Stomach smooth muscle (tissue), 2 donors: Measurements from ENCODE around the gene TFB2M.

ENCODE experiments used
- H3K27ac ChIP-seq: one replicate; pipeline ENCODE4 v1.7.0; 2013; ENCODE audit warnings: mild to moderate bottlenecking, low read length, inconsistent platforms
- H3K27me3 ChIP-seq, 2 donors: one replicate each; pipeline ENCODE4 v1.7.0; 2013; ENCODE audit warnings: low read length in 2 of 2; ENCODE audit not compliant: insufficient read depth in 2 of 2, control insufficient read depth in 1 of 2
- H3K36me3 ChIP-seq, 2 donors: one replicate each; pipeline ENCODE4 v1.7.0; 2013; ENCODE audit warnings: low read length in 2 of 2; ENCODE audit not compliant: control insufficient read depth in 2 of 2, insufficient read depth in 2 of 2
- H3K4me1 ChIP-seq: one replicate; pipeline ENCODE4 v1.7.0; 2013; ENCODE audit warnings: low read length; ENCODE audit not compliant: control insufficient read depth, insufficient read depth
- H3K4me3 ChIP-seq, 2 donors: one replicate each; pipeline ENCODE4 v1.7.0; 2013; ENCODE audit warnings: low read length in 2 of 2
- H3K9ac ChIP-seq, 2 donors: one replicate each; pipeline ENCODE4 v1.7.0; 2013; ENCODE audit warnings: low read length in 2 of 2, mild to moderate bottlenecking in 1 of 2
- H3K9me3 ChIP-seq, 2 donors: one replicate each; pipeline ENCODE4 v1.7.0; 2013; ENCODE audit warnings: low read length in 2 of 2; ENCODE audit not compliant: control insufficient read depth in 2 of 2
- donor health status: healthy.
- donor health status: Pancreatic carcinoma.

Gene TFB2M

DNA sequence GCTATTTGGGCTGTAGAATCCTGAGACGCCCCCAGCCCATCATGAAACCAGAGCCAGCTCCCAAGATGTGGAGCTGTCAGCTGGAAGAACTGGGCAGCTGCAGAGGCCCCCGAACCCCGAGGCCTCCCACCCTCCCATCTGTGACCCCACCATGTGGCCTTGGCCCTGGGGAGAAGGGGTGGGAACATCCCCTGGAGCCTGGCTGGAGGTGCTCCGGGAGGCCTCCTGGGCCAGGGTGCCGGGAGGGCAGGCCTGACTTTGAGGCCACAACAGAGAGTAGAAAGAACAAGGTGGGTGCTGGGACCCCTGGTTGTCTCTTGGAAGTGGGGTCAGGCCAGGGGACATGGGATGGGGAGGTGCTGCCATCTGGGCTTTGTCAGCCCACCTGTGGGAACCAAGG, 53.0 kb downstream of the TFB2M start:
- H3K4me1 ChIP-seq = no peaks in the 10 kb centered on the region
- H3K9ac ChIP-seq = no peak overlapping the region
- no peaks in the 10 kb centered on the region for H3K36me3 ChIP-seq
- H3K27me3 ChIP-seq = no peaks in the 10 kb centered on the region
- H3K27ac ChIP-seq = no peak overlapping the region
- H3K4me3 ChIP-seq = no peak overlapping the region
- H3K9me3 ChIP-seq = peaks cover 6 to 34% of the 10 kb centered on the region in 2 donors

DNA sequence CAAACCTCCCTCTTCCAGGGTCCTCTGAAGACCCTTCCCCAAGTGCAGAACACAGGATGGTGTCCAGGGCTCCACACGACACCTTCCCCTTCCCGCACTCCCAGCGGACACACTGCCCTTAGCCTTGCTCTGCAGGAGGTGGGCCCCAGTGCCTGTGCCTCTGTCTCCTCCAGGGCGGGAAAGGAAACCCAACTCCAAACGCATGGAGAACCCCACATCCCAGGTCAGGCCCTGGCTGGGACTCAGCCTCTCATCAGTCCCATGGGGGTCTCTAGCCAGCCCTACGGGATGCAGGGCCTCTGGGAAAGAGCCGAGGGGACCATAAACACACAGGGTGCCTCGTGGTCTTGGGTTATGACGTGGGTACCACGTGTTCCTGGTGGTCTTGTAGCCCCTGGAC, 53.4 kb downstream of the TFB2M start:
- Histone ChIP-seq H3K9me3 (peaks cover 6 to 34% of the 10 kb centered on the region in 2 donors), H3K4me3 (no peak overlapping the region)

DNA sequence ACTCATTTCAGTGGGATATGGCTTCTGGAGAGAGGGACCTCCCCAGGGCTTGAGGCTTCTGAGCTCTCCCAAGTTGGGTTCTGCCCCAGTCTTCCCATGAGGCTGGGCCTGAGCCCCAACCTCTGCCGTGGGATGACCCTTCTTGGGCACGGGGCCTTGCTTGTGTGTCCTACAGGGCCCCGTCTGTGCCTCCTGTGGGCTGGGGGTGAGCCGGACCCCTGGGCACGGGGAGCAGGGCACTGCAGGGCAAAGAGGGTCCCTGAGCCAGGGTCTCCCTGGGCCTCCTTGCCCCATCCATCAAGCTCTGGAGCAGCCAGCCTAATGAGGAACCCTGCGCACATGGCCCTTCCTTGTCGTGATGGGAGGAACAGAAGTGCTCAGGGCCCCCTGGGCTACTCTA, 53.8 kb downstream of the TFB2M start:
- no peaks in the 10 kb centered on the region for H3K36me3 ChIP-seq
- no peak overlapping the region for H3K27ac ChIP-seq
- no peaks in the 10 kb centered on the region for H3K4me1 ChIP-seq
- no peak overlapping the region for H3K4me3 ChIP-seq
- no peaks in the 10 kb centered on the region for H3K27me3 ChIP-seq
- no peak overlapping the region for H3K9ac ChIP-seq
- peaks cover 6 to 33% of the 10 kb centered on the region in 2 donors for H3K9me3 ChIP-seq

More for the DNA sequence above, 53.4 kb downstream of the TFB2M start:
- Histone ChIP-seq H3K9ac (no peak overlapping the region), H3K4me1 (no peaks in the 10 kb centered on the region), H3K36me3 (no peaks in the 10 kb centered on the region), H3K27ac (no peak overlapping the region), H3K27me3 (no peaks in the 10 kb centered on the region)

DNA sequence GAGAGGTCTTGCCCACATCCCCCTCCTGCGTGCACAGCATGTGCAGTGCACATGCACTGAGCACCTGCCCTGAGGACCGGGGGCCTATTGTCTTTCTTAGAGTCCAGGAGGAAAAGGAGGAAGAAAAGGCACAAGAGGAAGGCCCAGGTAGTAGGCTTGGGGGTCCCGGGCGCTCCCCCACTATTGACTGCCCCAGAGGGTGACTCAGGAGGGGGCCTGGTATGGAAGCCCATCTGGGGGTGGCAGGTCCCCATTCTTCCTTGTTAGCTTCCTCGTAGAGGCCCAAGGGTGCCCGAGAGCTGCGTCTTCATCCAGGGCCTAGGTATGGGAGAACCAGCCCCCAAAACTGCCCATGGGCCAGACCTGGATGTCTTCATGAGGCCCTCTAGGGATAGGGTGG, 54.9 kb downstream of the TFB2M start:
- Histone ChIP-seq H3K27me3 (no peaks in the 10 kb centered on the region), H3K27ac (no peak overlapping the region), H3K4me1 (peaks cover 4% of the 10 kb centered on the region), H3K9ac (no peak overlapping the region), H3K4me3 (no peak overlapping the region), H3K36me3 (no peaks in the 10 kb centered on the region), H3K9me3 (peaks cover 6 to 22% of the 10 kb centered on the region in 2 donors)

DNA sequence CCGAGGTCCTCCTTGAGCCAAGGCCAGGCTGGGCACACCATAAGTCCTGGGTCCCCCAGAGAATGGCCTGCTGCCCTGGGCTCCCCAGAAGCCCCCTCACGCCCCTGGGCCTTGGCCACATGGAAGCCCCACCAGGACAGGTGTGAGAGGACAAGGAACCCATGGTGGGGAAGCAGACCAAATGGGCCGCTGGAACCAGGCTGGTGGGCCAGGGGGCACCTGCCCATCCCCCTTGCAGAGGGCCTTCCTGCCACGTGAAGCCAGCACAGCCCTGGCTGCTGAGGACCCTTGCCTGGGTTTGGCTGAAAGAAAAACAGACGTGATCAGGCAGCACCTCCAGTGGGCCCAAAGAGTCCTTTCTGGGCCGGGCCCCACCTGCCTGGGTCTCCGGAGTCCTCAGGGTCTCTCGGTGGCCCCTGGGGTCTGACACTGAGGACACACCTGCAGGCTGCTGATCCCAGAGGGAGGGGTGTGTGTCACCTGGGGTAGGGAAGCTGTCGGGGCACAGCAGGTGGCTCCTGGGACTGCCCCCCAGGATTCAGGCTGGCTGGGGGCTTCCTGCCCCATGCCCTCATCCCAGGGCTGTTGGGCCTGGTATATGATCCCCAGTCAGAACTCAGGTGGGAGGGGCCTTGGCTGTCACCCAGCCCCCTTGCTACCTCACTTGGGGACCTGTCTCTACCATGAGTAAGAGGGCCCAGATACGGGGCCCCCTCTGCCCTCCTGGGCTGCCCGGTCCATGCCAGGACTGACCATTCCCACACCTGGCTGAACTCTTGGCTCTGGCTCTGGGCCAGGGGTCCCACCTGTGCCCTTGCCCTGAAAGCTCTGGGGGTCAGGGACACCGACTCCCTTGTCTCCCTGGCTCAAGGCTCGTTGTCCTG, 55.7 kb downstream of the TFB2M start:
- Histone ChIP-seq H3K4me1 (peaks cover 8% of the 10 kb centered on the region), H3K9me3 (peaks cover 6 to 18% of the 10 kb centered on the region in 2 donors), H3K27me3 (no peaks in the 10 kb centered on the region), H3K4me3 (no peak overlapping the region), H3K27ac (no peak overlapping the region), H3K9ac (no peak overlapping the region), H3K36me3 (no peaks in the 10 kb centered on the region)

DNA sequence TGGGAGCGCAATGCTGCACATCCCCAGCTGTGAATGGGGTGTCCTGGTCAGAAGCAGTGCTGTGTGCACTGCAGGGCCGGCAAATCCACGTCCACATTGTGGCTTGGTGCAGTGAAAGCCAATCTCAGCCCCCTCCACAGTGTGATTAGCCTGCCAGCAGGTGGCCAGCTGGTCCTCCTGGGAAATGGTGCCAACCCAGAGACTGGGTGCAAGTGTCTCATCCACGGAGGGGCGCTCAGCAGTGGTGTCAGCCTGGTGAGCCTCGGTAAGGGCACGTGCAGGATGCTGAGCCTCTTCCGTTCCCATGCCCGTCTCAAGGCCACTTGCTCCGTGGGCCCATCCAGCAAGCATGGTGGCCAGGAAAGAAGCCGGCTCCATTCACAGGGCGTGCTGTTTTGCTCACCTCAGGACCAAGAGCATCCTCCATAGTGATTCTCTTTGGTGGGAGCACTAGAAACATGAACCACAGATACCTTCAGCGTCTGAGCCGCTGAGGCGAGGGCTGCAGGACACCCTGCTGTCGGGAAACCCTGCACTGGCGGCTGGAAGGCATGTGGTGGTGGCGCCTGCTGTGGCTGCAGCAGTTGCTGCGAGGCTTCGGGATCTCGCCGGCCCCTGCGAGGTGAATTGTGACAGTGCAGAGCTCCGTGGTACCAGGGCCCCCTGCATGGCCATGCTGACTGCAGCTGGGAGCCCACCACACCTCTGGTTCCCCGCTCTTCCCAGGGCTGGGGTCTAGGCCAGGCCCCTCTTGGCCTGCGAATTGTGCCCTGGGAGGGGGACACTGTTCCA, 57.0 kb downstream of the TFB2M start:
- Histone ChIP-seq H3K36me3 (no peaks in the 10 kb centered on the region), H3K9ac (no peak overlapping the region), H3K4me1 (peaks cover 8% of the 10 kb centered on the region), H3K9me3 (peaks cover 0 to 7% of the 10 kb centered on the region in 2 donors), H3K4me3 (no peak overlapping the region), H3K27ac (no peak overlapping the region), H3K27me3 (no peaks in the 10 kb centered on the region)

DNA sequence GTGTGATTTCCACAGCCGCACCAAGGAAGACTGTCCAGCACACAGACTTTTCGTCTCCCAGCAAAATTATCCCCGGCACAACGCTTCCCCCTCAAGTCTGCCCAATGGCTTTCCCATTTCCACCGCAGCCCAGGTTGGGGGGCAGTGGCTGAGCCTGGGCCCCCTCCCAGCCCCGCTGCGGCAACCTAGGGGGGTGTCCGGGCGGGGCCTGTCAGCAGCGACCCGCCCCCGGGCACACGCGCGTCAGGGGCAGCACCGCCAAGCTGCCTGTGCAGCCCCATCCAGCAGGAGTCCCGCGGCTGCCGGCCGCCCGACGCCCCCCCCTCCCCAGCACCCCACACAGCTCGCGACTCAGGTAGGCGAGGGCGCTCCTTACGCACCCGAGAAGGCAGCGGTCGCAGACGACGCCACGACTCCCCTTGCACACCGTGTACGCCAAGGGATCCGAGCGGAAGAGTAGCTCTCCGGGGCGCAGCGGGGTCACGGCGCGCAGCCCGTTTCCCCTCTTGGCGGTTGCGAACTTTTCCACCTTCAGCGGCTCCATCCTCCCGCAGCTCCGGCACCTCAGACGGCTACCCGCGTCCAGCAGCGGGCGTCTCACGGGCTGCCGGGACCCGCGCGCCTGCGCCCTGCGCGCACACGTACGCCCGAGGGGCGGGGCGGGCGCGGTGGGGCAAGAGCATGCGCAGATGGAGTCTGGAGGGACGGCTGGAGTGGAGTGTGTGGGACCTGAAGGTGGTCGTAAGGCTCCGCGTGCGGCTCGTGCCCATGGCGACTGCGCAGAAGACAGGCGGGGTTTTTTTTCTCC, 59.2 kb downstream of the TFB2M start, which contains the start of gene SMYD3:
SMYD3 (minus strand) TSS at position 606 of the 808 bp plus-strand sequence.
- Histone ChIP-seq H3K27ac (no peak within 1 kb of the TSS), H3K9ac (peak within 1 kb of the TSS; percentile 58 to 60), H3K9me3 (no peaks in the 10 kb centered on the region), H3K36me3 (no peaks in the 10 kb centered on the region), H3K4me3 (peak within 1 kb of the TSS; percentile 84 to 92), H3K27me3 (no peaks in the 10 kb centered on the region), H3K4me1 (peaks cover 8% of the 10 kb centered on the region)

DNA sequence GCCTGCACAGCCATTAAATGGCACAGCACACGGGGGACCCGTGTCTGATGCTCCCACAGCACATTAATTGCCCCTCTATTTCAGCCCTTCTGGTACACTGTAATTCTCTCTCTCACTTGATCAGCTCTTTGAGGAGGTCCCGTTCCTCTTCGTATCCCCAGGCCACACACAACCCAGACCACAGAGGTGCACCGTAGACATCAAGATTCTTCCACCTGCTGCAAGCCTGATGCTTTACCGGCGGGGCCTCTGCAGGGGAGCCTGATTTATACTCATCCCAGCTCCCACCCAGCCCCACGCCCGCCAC, 59.7 kb downstream of the TFB2M start:
- Histone ChIP-seq H3K4me3 (peak overlapping the region; percentile 84 to 92), H3K9ac (peak overlapping the region; percentile 58), H3K9me3 (no peaks in the 10 kb centered on the region), H3K4me1 (peaks cover 8% of the 10 kb centered on the region), H3K27me3 (no peaks in the 10 kb centered on the region), H3K27ac (no peak overlapping the region), H3K36me3 (no peaks in the 10 kb centered on the region)

DNA sequence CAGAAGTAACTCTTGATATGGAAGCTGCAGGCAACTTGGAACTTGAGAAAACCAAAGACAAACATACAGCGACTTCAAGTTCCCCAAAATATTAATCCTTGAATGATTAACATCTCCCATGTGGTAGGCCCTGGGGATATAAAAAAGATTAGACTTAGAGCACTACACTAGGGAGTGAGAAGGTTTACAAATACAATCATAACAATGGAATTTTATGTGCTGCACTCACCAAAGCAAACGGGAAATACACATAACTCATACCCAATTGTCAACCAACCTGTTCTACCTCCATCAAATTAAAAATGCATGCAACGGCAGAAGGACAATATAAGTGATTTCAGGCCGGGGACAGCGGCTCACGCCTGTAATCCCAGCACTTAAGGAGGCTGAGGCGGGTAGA, 62.7 kb downstream of the TFB2M start:
- Histone ChIP-seq H3K27me3 (no peaks in the 10 kb centered on the region), H3K9ac (no peak overlapping the region), H3K9me3 (no peaks in the 10 kb centered on the region), H3K4me1 (peaks cover 8% of the 10 kb centered on the region), H3K27ac (no peak overlapping the region), H3K4me3 (no peak overlapping the region), H3K36me3 (no peaks in the 10 kb centered on the region)

DNA sequence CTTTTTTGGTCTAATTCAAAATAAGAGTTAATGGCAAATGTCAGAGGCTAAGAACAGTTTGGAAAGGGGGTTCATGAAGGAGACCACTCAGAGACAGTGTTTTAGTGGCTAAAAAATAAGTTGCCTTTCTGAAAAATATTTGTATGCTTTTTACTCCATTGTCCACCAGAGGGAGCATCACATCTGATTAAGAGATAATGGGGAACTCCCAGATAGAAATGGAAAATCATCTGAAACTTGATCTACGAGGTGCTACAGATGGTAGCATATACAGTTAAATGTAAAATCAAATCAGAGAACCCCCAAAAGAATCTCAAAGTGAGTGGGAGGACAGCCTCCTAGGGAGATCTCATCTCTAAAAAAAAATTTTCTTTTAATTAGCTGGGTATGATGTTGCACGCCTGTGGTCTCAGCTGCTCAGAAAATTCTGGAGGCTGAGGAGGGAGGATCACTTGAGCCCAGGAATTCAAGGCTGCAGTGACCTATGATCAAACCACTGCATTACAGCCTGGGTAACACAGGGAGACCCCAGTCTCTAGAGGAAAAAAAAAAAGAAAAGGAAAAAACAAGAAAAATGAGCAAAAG, 68.6 kb downstream of the TFB2M start:
- Histone ChIP-seq H3K36me3 (no peaks in the 10 kb centered on the region), H3K9ac (no peak overlapping the region), H3K27ac (no peak overlapping the region), H3K9me3 (no peaks in the 10 kb centered on the region), H3K4me1 (no peaks in the 10 kb centered on the region), H3K4me3 (no peak overlapping the region), H3K27me3 (no peaks in the 10 kb centered on the region)
